HG03521 (cell line): ENCODE data around the gene CDC45.
"Not testable (repeated sequence)": the region's sequence is repeated elsewhere in the genome, so short reads cannot be mapped to it uniquely, and the experiment has no call there.

ENCODE experiments used
- ATAC-seq: cut with Tn5 transposase; IDR thresholded peaks from one replicate; pipeline ENCODE4 v1.9.1; 2021; ENCODE audit warnings: mild to moderate bottlenecking, moderate library complexity; ENCODE audit not compliant: unreplicated experiment

CDC45 gene, protein sequence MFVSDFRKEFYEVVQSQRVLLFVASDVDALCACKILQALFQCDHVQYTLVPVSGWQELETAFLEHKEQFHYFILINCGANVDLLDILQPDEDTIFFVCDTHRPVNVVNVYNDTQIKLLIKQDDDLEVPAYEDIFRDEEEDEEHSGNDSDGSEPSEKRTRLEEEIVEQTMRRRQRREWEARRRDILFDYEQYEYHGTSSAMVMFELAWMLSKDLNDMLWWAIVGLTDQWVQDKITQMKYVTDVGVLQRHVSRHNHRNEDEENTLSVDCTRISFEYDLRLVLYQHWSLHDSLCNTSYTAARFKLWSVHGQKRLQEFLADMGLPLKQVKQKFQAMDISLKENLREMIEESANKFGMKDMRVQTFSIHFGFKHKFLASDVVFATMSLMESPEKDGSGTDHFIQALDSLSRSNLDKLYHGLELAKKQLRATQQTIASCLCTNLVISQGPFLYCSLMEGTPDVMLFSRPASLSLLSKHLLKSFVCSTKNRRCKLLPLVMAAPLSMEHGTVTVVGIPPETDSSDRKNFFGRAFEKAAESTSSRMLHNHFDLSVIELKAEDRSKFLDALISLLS

DNA sequence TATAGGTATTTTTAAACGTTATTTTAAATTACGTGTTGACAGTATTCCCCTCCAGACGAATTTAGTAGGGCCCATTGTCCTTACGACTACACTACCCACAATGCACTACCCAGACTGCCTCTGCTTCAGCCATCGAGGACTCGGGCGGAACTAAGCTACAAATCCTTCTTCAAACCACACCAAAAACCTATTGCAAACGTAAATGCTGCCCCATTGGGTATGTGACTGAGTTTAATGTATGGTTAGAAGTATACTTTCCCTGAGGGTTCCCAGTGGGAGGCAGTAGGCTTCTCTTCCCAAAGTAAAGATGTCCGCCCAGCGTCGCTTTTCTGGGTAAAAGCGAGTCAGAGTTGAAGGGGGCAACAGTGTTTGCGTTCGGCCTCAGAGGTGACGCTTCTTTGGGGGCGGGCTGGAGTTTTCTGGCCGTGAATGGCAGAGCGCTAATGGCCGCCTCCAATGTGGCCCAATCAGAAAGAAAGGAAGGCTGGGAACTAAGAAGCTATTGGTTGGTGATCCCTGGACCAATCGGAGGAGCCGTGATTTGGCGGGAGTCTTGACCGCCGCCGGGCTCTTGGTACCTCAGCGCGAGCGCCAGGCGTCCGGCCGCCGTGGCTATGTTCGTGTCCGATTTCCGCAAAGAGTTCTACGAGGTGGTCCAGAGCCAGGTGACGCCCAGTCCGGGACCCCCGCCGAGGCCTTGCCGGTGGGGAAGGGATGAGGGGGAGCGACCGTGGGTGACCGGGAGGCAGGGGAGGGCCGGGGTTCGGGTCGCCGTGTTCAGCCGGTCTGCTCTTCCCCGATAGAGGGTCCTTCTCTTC, at the start of gene CDC45:
TSS of gene CDC45 (plus strand) at position 566 of the 818 bp plus-strand sequence. CDS start at position 615, 49 bp downstream.
- peak; percentile 83 for ATAC-seq

DNA sequence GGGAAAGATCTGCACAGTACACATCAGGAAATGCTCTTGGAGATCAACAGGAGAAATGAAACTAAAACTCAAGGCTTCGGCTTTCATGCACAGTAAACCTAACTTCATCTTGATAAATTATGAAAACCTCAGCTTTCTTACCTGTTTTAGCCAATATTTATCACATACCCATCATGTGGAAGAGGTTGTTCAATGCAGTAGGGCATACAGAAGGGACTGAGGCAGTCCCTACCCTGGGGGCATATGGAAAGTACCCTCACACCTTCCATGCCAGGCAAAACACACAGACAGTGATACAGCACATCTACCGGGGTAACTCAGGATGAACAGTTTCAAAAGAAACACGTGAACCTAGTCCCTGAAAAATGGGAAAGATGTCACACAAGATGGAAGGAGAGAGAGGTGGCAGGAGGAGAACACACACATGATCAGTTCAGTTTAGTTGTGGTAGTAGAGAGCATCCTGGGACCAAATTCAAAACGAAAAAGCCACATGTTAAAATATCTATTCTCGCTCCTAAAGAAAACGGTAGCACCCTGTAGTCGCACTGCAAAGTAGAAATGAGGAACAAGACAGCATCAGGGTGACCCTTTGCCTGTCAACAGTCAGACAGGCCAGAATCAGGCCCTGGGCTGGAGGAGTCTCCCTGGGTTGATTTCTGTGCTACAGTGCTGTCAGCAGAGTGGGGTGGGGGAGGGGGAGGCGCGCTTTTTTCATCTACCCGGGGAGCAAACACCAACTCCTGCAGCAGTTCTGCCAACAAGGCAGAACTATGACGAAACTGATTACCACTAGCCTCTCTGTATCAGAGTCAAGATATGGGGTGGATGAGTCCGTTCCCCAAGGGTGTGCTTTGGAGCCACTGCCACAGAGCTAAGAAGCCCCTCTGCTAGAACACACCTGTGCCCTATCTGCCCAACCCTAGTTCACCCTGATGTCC, 49.5 kb upstream of the CDC45 start:
- ATAC-seq: no peak

DNA sequence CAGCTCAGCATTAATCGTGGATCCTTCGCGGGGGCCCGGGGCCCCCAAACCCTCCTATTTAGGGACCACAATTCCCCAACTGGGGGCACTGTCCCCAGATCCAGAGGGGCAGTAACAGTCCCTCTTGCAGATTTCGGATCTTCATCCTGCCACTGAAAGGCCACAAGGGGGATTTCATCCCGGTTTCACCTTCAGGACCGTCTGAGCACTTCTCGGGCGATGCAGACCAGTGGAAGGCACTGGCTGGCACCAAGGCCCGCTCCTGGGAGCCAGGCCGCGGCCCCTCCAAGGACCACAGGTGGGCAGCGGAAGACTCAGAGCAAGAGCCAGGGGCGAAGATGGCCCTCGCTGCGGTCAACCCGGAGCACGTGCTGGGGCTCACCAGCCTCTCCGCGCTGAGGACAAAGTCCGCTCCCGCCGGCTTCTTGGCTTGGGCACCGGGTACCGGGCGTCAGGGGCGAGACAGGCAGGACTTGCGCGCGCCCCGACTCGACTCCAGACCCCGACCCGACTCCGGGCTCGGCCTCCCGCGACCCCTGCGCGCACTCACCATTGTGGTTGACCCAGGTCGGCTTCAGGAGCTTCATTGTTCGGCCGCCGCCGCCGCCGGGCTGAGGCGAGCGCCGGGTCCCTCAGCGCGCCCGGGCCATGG, 48.7 kb upstream of the CDC45 start:
- peak; percentile 7 for ATAC-seq

DNA sequence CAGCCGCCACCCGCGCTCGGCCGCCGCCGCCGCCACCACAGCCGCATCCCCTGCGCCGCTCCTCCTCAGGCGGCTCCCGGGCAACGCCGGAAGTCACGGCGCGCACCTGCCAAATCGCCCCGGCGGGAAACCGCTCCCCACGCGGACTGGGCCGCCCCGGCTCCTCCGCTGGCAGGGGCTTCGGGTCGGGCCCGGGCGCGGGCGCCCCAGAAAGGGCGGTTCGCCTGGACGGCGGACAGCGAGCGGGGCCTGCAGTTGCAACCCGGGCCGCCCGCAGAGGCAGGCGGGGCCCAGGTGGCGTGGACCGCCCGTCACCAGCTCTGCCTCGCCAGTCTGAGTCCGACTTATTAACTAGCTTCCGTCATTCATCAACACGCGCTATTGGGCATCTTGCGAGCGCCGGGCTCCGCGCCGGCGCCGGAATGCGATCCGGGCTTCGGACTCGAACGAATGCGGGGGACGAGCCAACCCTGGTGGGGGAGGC, 48.0 kb upstream of the CDC45 start, which contains the start of gene HIRA:
TSS of gene HIRA (minus strand) at position 85 of the 484 bp plus-strand sequence. CDS start 257 bp downstream, outside the sequence.
- ATAC-seq: peak; percentile 50

DNA sequence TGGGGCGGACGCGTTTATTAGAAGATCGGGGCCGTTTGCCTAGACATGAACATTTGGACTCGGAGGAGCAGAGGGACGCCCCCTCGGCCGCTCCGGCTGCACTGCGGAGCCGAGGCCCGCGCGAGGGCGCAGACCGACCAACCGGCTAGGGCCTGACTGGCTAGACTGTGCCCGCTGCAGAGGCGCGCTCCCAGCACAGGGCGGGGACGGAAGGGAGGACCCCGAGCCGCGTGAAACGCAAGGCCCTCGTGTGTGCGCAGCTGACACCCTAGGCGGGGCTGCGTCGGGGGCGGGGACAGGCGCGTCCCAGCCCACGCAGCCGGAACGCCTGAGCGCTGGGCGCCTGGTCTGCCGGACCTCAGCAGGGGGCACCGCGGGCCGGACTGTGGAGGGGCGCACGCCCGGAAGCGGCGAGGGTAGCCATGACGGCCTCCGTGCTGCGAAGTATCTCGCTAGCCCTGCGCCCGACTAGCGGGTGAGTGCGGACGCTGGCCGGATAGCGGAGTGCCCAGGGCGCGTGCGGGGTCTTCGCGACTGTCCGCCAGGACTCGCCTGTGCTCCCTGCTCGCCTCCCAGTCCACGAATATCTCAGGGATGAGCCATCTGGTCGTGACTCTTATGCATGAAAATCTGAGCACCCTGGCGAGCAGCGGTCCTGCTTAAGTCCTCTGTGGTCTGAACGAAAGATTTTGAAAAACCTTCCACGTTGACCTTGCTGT, 47.4 kb upstream of the CDC45 start, which contains the start of gene MRPL40:
TSS of gene MRPL40 (plus strand) at position 413 of the 719 bp plus-strand sequence. CDS start at position 423, 10 bp downstream.
- ATAC-seq: peak; percentile 69

DNA sequence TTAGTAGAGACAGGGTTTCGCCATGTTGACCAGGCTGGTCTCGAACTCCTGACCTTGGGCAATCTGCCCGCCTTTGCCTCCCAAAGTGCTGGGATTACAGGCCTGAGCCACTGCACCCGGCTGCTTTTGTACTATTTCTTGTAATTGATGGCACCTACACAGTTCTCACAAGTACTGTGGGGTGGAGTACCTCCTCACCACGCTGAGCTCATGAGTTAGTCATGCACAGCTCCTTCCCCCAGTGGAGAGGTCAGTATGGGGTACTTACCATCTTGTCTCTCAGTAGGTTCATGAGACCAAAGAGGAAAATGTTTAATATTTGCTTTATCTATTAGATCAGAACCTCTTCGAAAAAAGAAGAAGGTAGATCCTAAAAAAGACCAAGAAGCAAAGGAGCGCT, 45.3 kb upstream of the CDC45 start:
- no peak for ATAC-seq

DNA sequence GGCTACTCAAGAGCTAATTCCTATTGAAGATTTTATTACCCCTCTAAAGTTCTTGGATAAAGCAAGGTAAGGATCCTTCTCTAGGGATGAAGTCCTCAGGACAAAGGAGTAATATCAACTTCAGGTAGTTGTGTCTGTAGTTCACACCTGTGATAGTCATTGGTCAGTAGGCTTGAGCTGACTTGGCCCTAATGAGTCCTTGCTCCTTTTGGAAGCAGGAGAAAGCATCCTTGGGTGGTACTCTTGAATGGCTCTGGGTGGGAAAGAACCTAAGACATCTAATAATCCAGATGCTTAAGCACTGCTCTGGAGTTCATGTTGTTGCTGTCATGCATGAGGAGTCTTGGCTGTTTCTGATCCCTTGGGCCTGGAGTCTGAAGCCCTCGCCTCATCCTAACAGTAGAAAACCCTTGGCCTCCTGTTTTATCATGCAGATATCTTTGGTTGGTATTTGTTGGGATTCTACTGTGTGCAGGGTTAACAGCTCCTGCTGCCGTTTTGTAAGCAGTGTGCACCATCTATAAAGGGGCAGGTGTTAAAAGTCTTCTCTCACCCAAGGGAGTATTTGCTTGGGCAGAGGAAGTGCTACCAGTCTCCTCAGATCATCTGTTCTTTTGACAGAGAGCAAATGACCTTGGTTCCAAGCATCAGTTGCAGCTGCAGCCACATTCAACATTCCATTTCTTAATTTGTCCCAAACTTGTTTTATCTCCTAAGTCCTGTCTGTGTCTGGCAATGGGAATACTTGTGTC, 44.7 kb upstream of the CDC45 start:
- no peak for ATAC-seq

DNA sequence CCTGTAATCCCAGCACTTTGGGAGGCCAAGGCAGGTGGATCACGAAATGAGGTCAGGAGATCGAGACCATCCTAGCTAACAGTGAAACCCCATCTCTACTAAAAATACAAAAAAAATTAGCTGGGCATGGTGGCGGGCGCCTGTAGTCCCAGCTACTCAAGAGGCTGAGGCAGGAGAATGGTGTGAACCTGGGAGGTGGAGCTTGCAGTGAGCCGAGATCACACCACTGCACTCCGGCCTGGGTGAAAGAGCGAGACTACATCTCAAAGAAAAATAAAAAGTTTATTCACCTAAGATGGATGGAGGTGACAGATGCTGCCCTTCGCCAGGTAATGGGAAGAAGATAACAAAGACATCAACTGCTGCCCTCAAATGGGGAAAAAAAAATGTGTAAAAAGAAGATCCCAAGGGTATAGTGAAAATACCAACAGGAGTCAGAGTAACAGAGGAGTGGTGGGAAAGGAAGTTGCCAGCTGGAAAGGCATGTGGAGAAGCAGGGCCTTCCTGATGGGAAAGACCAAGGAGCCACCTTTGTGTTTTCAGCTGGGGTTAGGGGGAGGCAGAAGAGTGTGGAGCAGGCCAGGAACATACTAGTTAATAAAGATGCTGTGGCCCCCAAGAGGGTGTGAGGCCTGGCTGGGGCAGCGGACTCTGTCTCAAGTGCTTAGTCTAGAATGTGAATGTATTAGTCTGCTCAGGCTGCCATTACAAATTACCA, 43.1 kb upstream of the CDC45 start:
- not testable (repeated sequence) for ATAC-seq

DNA sequence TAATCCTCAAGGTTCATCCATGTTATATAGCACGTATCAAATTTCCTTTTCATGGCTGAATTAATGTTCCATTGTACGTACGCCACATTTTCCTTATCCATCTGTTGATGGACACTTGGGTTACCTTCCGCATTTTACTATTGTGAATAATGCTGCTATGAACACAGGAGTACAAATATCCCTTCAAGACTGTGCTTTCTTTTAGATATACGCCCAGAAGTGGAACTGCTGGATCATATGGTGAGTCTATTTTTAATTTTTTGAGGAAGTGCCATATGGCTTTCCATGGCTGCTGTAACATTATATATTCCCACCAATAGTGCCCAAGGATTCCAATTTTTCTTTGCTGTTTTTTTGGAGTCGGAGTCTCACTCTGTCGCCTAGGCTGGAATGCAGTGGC, 41.4 kb upstream of the CDC45 start:
- no peak for ATAC-seq

DNA sequence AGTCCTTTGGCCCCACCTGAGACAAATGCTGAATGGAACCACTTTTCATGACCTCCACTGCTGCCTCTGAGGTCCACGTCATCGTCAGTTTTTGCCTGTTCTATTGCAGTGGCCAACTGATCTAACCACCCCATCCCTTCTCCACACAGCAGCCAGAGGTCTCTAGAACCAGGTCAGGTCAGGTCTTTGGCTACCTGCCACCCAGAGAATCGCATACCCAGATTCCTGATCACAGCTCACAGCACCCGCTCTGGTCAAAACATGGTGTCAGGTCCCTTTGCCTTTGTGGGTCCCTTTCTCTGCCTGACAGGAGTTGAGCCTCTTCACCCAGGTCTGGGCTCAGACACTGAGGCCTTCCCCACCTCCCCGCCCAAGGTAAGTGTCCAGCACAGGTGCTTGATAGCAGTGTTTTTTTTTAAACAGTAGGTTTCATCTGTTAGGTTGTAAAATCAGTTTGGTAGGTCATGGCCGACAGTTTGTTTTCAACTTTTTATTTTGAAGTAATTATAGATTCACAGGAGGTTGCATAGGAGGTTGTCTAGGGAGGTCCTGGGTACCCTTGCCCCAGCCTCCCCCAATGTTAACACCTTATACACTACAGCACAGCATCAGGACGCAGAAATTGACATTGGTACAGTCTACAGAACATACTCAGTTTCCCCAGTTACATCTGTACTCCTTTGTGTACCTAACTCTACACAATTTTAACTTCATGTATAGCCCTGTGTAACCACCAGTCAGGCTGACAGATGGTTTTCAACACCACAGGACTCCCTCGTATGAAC, 39.1 kb upstream of the CDC45 start:
- no peak for ATAC-seq

DNA sequence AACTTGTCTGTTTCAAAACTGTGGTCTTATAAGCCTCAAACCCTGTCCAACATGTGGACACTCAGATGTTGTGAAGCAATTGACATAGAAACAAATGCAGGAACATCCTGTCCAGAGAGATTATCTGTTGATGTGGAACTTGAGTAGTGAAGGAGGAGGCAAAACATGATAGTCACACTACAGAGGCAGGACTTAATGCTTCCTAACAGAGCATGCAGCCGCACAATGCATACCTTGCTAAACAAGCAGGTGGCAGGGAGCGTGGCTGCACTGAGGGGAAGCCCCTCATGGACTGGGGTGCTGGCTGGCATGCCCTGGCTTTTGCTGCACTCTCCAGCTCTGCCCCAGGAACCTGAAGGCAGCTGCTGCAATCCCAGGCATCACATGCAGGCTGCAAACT, 37.6 kb upstream of the CDC45 start:
- no peak for ATAC-seq

DNA sequence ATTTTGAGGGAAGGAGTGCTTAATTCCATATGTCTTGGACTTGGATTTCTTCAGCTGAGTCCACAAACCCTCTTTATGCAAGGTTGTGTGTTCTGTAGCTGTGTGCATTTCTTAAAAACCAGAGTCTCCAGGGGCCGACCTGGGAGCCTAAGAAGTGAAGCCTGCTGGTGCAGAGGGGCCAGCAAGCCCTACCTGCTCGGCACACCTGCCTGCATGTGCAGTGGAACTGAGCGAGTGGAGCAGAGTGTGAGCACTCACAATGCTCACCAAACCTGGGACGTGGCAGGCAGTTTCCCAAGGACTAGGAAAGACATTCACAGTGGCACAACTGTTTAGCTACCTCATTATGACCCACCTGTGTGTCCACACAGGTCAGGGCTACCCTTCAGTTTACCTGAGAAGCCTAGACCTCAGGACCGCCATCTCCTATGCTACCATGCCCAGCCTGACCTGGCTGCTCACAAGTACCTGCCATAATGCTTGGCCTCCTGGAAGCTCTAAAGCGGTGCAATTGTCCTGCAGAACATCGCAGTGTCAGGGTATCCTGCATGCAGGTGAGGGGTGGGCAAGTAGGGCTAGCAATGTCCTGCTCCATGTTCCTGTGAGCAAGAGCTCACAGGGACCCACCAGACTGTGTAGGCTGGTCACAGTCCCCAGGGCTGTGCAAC, 36.0 kb upstream of the CDC45 start:
- no peak for ATAC-seq

DNA sequence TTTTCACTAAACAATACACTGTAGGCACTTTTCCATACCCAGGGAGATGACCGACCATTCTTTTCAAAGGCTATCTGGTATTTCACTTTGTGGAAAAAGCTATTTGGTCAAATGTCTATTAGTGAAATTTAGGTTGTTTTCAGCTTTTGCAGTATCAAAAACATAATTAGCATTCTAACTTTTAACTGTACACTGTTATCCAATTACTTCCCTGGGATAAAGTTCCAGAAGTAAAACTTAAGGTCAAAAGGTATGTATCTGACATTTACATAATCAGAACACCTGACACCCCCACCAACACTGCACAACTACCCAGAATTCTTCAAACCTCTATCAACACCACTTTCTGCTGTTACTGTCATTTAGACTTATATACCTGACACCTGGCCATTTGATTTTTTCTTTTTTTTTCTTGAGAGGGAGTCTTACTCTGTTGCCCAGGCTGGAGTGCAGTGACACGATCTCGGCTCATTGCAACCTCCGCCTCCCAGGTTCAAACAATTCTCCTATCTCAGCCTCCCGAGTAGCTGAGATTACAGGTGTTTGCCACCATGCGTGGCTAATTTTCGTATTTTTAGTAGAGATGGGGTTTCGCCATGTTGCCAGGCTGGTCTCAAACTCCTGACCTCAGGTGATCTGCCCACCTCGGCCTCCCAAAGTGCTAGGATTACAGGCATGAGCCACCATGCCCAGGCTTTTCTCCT, 34.3 kb upstream of the CDC45 start:
- not testable (repeated sequence) for ATAC-seq

DNA sequence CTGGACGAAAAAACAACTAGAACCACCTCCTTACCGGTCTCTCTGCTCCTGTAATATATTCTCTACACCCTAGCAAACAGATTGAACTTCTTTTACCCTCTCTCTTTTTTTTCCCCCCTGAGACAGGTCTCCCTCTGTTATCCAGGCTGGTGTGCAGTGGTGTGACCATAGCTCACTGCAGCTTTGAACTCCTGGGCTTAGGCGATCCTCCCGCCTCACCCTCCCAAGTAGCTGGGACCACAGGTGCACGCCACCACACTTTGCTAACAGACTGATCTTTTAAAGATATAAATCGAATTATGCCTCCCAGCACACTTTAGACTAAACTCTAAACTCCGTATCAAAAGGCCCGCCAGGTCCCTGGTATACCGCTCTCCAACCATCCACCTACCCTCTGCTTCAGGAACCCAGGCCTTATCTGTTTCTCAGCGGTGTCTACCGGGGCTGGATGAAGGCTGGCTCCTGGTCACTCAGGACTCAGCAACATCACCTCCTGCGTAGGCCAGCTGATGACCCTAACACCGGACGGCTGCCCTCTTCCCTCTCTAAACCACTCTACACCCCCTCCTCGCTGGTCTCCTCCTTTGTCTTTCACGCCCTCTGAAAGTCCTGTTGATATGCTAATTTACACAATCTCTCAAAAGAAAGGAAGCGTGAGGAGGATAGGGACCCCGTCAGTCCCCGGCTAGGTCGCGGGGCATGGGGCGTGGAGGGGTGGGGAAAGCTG, 33.0 kb upstream of the CDC45 start:
- no peak for ATAC-seq
